A549 (cell line): ENCODE data around the gene FHIT.

Source experiments
- CBX8 ChIP-seq: fragments of 200-600 bp; sonication (generic); IDR thresholded peaks from 2 replicates; pipeline ENCODE4 v1.6.1; 2016
- CHD2 ChIP-seq: fragments of 150-350 bp; IDR thresholded peaks from 2 replicates; pipeline ENCODE4 v1.6.1; 2014; ENCODE audit warnings: low read length; ENCODE audit not compliant: partially characterized antibody
- KDM1A ChIP-seq: fragments of 200-600 bp; sonication (generic); IDR thresholded peaks from 2 replicates; pipeline ENCODE4 v1.6.1; 2016; ENCODE audit warnings: low read depth, mild to moderate bottlenecking
- MYC ChIP-seq: IDR thresholded peaks from 2 replicates; pipeline ENCODE4 v1.6.1; 2012; ENCODE audit warnings: mild to moderate bottlenecking, inconsistent platforms, low read length, improper control_type of control experiment, borderline replicate concordance
- POLR2A ChIP-seq: IDR thresholded peaks from 2 replicates; pipeline ENCODE4 v1.6.1; 2012; ENCODE audit warnings: mild to moderate bottlenecking, low read length
- ZSCAN20 ChIP-seq: fragments of 250-450 bp; sonication (Bioruptor Pico); IDR thresholded peaks from 2 replicates; pipeline ENCODE4 v1.8.0; 2022; ENCODE audit warnings: mild to moderate bottlenecking, moderate library complexity
- TF ChIP-seq, protein P1 (sequence below): fragments of >200 bp; sonication (Bioruptor Twin); formaldehyde crosslinking; IDR thresholded peaks from 3 replicates; pipeline ENCODE4 v1.5.1; 2016
- TF ChIP-seq, protein P2 (sequence below): fragments of 150-350 bp; IDR thresholded peaks from 2 replicates; pipeline ENCODE4 v1.6.1; 2014; ENCODE audit warnings: low read depth, mild to moderate bottlenecking, low read length
- TF ChIP-seq, protein P3 (sequence below): fragments of 450-650 bp; IDR thresholded peaks from 2 replicates; pipeline ENCODE4 v1.6.1; 2014; ENCODE audit warnings: antibody characterized with exemption

DNA sequence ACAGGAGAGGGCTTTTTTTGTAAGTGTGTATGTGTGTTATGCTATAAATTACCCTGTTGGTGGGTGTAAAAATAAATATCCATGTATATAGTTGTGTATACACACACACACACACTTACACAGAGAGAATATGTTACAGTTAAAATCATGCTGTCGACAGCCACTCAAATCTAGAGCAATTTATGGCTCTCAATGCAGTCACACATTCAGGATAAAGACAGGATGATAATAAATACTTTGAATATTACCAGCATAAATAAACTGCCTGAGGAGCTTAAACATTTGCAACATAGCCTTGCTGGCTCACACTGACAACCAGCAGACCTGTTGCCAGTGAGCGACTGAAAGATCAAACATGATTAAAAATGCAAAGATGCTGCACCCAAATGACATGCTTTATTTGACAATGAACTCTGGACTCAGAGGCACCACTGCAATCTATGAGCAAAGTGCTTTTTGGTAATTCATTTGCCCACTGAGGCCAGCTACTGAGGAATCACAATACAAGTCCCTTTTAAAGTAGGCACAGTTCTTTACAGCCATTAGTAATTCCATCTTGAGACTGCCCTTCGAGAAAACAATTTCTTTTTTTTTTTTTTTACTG is 458.9 kb downstream of the FHIT start:
- no peak for TF ChIP-seq CHD2
- TF ChIP-seq, protein P1, sequence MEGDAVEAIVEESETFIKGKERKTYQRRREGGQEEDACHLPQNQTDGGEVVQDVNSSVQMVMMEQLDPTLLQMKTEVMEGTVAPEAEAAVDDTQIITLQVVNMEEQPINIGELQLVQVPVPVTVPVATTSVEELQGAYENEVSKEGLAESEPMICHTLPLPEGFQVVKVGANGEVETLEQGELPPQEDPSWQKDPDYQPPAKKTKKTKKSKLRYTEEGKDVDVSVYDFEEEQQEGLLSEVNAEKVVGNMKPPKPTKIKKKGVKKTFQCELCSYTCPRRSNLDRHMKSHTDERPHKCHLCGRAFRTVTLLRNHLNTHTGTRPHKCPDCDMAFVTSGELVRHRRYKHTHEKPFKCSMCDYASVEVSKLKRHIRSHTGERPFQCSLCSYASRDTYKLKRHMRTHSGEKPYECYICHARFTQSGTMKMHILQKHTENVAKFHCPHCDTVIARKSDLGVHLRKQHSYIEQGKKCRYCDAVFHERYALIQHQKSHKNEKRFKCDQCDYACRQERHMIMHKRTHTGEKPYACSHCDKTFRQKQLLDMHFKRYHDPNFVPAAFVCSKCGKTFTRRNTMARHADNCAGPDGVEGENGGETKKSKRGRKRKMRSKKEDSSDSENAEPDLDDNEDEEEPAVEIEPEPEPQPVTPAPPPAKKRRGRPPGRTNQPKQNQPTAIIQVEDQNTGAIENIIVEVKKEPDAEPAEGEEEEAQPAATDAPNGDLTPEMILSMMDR = no peak
- no peak for TF ChIP-seq MYC
- no peak for TF ChIP-seq ZSCAN20 (CRISPR knock-in tag)
- TF ChIP-seq, protein P2, sequence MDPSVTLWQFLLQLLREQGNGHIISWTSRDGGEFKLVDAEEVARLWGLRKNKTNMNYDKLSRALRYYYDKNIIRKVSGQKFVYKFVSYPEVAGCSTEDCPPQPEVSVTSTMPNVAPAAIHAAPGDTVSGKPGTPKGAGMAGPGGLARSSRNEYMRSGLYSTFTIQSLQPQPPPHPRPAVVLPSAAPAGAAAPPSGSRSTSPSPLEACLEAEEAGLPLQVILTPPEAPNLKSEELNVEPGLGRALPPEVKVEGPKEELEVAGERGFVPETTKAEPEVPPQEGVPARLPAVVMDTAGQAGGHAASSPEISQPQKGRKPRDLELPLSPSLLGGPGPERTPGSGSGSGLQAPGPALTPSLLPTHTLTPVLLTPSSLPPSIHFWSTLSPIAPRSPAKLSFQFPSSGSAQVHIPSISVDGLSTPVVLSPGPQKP = no peak
- no peak for TF ChIP-seq POLR2A
- TF ChIP-seq, protein P3, sequence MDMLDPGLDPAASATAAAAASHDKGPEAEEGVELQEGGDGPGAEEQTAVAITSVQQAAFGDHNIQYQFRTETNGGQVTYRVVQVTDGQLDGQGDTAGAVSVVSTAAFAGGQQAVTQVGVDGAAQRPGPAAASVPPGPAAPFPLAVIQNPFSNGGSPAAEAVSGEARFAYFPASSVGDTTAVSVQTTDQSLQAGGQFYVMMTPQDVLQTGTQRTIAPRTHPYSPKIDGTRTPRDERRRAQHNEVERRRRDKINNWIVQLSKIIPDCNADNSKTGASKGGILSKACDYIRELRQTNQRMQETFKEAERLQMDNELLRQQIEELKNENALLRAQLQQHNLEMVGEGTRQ = no peak
- no peak for TF ChIP-seq CBX8
- TF ChIP-seq KDM1A = no peak
